ENCODE results near the gene SCAF11.
"Not testable (repeated sequence)": the region's sequence is repeated elsewhere in the genome, so short reads cannot be mapped to it uniquely, and the experiment has no call there.

The SCAF11 gene

GRCh38 chr12:45990468-45991283 is at the start of gene SCAF11:
TSS of gene SCAF11 (minus strand) at chr12:45990574. CDS start at chr12:45964167, 26,407 bp downstream.
- DNase-seq (ENCODE audit: low spot score): peak; percentile 100

DNA sequence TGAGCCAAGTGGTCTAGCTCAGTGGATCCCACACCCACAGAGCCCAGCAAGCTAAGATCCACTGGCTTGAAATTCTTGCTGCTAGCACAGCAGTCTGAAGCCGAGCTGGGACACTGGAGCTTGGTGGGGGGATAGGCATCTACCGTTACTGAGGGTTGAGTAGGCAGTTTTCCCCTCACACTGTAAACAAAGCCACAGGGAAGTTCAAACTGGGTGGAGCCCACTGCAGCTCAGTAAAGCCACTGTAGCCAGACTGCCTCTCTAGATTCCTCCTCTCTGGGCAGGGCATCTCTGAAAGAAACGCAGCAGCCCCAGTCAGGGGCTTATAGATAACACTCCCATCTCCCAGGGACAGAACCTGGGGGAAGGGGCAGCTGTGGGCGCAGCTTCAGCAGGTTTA is 46.7 kb upstream of the SCAF11 start:
- not testable (repeated sequence) for DNase-seq (ENCODE audit: low spot score)

DNA sequence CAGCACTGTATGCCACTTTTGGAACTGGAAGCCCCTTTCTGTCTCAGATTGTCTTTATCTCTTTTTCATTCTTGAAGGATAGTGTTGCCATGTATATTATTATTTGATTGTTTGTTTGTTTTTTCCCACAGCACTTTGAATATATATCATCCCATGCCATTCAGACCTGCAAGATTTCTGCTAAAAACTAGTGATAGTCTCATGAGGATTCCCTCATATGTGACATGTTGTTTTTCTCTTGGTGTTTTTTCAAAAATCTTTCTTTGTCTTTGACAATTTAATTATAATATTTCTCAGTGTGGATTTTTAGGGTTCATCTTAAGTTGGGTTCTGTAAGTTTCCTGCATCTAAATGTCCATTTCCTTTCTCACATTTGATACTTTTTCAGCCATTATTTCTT is 36.8 kb upstream of the SCAF11 start:
- DNase-seq (ENCODE audit: low spot score): no peak

DNA sequence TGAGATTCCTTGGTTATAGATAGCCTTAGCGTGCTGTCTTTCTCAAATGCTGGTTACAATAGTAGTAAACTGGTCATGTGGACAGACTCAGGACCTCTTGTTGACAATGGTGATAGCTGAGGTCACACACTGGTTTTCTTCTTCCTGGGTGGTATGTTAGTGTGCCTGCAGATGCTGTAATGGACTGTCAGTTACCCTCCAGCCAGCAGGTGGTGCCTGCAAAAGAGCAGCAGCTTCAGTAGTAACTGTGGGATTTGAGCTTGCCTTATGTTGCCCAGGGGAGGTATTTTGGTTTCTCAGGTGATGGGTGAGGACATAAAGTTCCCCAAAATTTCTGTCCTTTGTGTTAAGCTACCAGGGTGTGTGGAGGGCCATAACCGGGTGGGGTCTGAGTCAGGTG is 33.7 kb upstream of the SCAF11 start:
- no peak for DNase-seq (ENCODE audit: low spot score)

DNA sequence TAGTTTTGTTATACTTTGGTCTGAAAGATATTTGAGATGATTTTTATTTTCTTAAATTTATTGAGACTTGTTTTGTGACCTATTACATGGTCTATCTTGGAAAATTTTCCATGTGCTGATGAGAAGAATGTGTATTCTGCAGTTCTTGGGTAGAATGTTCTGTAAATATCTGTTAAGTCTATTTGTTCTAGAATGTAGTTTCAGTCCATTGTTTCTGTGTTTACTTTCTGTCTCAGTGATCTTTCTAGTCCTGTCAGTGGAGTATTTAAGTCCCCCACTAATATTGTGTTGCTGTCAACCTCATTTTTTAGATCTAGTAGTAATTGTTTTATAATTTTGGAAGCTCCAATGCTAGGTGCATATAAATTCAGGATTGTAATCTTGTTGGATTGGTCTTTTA is 30.4 kb upstream of the SCAF11 start:
- no peak for DNase-seq (ENCODE audit: low spot score)

DNA sequence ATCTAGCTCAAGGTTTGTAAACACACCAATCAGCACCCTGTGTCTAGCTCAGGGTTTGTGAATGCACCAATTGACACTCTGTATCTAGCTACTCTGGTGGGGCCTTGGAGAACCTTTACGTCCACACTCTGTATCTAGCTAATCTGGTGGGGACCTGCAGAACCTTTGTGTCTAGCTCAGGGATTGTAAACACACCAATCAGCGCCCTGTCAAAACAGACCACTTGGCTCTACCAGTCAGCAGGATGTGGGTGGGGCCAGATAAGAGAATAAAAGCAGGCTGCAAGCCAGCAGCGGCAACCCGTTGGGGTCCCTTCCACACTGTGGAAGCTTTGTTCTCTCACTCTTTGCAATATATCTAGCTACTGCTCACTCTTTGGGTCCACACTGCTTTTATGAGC is 28.3 kb upstream of the SCAF11 start:
- DNase-seq (ENCODE audit: low spot score): not testable (repeated sequence)

GRCh38 chr12:46017866-46018375 is 27.5 kb upstream of the SCAF11 start:
- DNase-seq (ENCODE audit: low spot score): not testable (repeated sequence)

GRCh38 chr12:46005823-46006222 is 15.4 kb upstream of the SCAF11 start:
- DNase-seq (ENCODE audit: low spot score): no peak

GRCh38 chr12:46005151-46005797 is 14.9 kb upstream of the SCAF11 start:
- peak; percentile 40 for DNase-seq (ENCODE audit: low spot score)

- DNase-seq (ENCODE audit: low spot score): no peak
Observed at GRCh38 chr12:46004715-46005114, 14.3 kb upstream of the SCAF11 start.

GRCh38 chr12:46000076-46000475 is 9.7 kb upstream of the SCAF11 start:
- not testable (repeated sequence) for DNase-seq (ENCODE audit: low spot score)

GRCh38 chr12:45994736-45995135 is 4.4 kb upstream of the SCAF11 start:
- DNase-seq (ENCODE audit: low spot score): no peak

DNA sequence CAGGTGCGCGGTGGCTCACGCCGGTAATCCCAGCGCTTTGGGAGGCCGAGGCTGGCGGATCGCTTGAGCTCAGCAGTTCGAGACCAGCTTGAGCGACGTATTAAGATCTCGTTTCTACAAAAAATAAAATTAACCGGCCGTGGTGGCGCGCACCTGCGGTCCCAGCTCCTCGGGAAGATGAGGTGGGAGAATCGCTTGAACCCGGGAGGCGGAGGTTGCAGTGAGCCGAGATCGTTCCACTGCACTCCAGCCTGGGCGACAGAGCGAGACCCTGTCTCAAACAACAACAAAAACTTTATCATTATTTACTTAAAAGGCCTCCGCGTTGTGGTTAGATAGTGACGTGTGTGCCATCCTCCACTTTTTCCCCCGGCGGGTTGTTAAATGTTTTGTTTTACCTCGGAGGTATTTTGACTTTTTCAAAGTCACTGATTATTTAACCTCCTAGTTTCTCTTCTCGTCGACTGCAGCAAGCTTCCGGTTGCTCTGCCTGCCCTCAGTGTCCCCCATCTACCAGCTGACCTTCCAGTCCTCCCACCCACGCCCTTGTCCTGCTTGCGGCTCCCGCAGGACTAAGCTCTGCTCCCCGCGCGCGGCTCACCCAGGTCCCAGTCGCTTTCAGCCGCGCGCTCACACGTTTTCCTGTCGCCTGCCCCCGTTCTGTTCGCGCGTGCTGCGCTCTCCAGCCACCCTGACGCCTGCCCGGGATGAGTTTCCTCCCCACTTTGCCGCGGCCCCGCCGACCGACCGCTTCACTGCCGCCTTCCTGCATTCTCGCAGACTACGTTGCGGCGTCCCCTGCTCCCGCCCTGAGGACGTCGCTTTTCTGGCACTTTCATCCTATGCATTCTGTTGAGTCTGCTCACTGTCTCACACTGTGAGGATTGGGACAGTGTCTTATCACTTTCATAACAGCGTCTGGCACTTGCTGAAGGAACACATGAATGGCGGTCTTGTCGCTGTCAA is 1.2 kb upstream of the SCAF11 start:
- DNase-seq (ENCODE audit: low spot score): peak; percentile 68

GRCh38 chr12:45989721-45990467 is 480 bp downstream of the SCAF11 start:
- DNase-seq (ENCODE audit: low spot score): peak; percentile 74

DNA sequence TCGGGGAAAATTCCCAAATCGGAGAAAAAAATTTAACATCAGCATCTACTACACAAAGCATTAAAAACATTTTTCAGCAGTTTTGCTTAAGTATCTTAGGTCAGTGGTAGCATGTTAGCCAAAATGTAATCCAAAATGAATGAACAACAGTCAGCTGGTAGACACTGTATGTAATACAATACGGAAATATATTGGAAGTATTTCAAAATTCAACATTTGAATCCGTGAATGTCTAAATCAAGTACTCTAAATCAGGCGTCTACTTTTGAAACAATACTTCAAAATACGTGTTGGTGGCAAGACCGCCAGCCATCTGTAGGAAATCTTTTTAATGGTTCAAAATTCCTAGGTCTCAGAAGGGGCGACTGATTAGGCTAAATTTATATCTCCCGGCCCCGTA is 1.1 kb downstream of the SCAF11 start:
- no peak for DNase-seq (ENCODE audit: low spot score)

DNA sequence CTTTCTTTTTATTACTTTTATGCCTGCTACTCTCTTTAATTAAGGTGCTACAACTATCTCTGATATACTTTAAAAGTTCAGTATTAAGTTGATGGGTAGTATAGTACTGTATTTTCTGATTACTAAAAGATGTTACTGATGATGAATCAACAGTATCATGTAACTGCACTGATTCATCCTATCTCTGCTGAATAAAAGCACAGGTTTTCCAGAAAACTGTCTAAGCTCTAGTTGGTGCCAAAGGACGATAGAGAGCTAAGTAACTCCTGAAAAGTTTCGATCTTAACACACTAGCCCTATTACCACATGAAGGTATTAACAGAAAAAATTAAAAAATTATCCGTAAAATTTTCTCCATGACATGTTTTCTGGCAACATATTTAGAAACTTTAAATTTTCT is 2.1 kb downstream of the SCAF11 start:
- DNase-seq (ENCODE audit: low spot score): no peak

DNA sequence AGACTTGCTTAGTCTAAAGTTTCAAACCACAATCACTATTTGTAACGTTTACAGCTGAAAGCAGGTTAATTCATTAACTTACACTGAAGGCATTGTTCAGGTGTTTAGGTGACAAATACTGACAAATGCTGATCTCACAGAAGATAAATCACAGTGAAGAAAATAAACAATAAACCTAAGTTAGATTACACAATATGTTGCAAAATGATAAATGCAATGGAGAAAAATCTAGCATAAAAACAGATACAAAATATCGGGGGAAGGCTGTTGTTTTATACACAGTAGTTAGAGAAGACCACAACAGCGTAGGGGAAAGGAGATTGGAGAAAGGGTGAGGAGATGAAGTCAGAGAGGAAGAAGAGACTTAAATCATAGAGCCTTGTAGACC is 3.0 kb downstream of the SCAF11 start:
- DNase-seq (ENCODE audit: low spot score): no peak

- no peak for DNase-seq (ENCODE audit: low spot score)
Observed at GRCh38 chr12:45986641-45987339, 3.6 kb downstream of the SCAF11 start.

DNA sequence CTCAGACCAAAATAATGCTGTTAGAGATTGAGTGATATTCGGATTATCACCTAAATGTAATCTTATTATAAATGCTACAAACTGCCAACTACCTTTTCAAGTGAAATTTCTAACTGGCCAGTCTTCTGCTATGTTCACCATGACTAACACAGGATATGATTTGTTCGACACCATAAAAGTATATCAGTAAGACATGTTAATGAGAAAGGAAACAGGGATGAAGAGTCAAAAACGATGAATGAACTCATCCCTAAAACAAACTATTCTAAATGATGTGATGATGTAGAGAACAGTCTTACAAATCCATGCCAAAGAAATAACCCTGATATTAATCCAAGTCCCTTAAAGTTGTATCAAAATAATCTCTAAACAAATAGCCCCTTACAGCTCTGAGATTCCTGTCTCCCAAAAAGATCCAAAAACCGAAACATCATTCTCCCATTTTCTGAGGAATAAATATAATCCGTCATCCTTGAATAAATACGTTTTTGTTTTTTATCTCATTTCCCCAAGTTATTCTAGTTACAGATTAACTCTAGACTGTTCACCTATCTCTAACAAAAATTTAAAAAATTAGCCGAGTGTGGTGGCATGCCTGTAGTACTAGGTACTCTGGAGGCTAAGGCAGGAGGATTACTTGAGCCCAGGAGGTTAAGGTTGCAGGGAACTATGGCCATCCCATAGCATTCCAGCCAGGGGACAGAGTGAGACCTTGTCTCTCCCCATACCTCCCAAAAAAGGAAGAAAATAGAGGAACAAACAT is 9.1 kb downstream of the SCAF11 start:
- no peak for DNase-seq (ENCODE audit: low spot score)

GRCh38 chr12:45980540-45980939 is 9.8 kb downstream of the SCAF11 start:
- DNase-seq (ENCODE audit: low spot score): no peak

Data from hematopoietic multipotent progenitor cell treated with erythropoietin and hydrocortisone succinate and interleukin-3 and kit ligand, for 17 days (in vitro differentiated cells).